OCI-LY3 (cell line): ENCODE measurements around the gene TYW1.
"Not testable (repeated sequence)": the region's sequence is repeated elsewhere in the genome, so short reads cannot be mapped to it uniquely, and the experiment has no call there.

Experiments used
- H2AFZ ChIP-seq: fragments of 200-600, 300-600 bp; shearing (Covaris generic); 2 replicates; pipeline ENCODE4 v1.6.0; 2014; ENCODE audit warnings: antibody characterized with exemption, low read depth, low read length
- H3K27ac ChIP-seq: fragments of 200-600, 300-600 bp; sonication (generic); 2 replicates; pipeline ENCODE4 v1.5.1; 2014; ENCODE audit warnings: mild to moderate bottlenecking, low read length, moderate library complexity, mixed read lengths
- H3K27me3 ChIP-seq: fragments of 200-600, 300-600 bp; sonication (generic); 2 replicates; pipeline ENCODE4 v1.6.1; 2014; ENCODE audit warnings: low read depth, low read length, mixed read lengths
- H3K36me3 ChIP-seq: fragments of 200-600, 300-600 bp; sonication (generic); replicated peaks from 2 replicates; pipeline ENCODE3; 2014; ENCODE audit warnings: low read depth, low read length, mixed read lengths
- H3K4me1 ChIP-seq: fragments of 300-600, 200-600 bp; sonication (generic); 2 replicates; pipeline ENCODE4 v1.6.1; 2014; ENCODE audit warnings: low read length, mixed read lengths
- H3K4me2 ChIP-seq: fragments of 200-600, 300-600 bp; sonication (generic); 2 replicates; pipeline ENCODE4 v1.6.1; 2014; ENCODE audit warnings: low read length, mixed read lengths
- H3K4me3 ChIP-seq: fragments of 300-600, 200-600 bp; sonication (generic); 2 replicates; pipeline ENCODE4 v1.5.1; 2014; ENCODE audit warnings: antibody characterized with exemption, mild to moderate bottlenecking, low read length, moderate library complexity
- H3K79me2 ChIP-seq: fragments of 300-600, 200-600 bp; shearing (Covaris generic); 2 replicates; pipeline ENCODE4 v1.6.1; 2014; ENCODE audit warnings: mild to moderate bottlenecking, low read length, mixed read lengths
- H3K9ac ChIP-seq: fragments of 300-600, 200-600 bp; shearing (Covaris generic); 2 replicates; pipeline ENCODE4 v1.6.0; 2014; ENCODE audit warnings: mild to moderate bottlenecking, low read length, moderate library complexity
- H3K9me3 ChIP-seq: fragments of 200-600, 300-600 bp; shearing (Covaris generic); 2 replicates; pipeline ENCODE4 v1.6.1; 2014; ENCODE audit warnings: low read length, mixed read lengths; ENCODE audit not compliant: insufficient read depth
- H4K20me1 ChIP-seq: fragments of 200-600, 300-600 bp; sonication (generic); 2 replicates; pipeline ENCODE4 v1.6.1; 2016; ENCODE audit warnings: low read length, mixed read lengths; ENCODE audit not compliant: insufficient read depth
- EZH2phosphoT487 ChIP-seq: fragments of 200-600 bp; shearing (Covaris generic); IDR thresholded peaks from 2 replicates; pipeline ENCODE4 v1.6.1; 2018; ENCODE audit warnings: antibody characterized with exemption, mixed run types, low read depth
- TF ChIP-seq, protein P1 (sequence below): fragments of 200-600, 300-600 bp; sonication (generic); IDR thresholded peaks from 2 replicates; pipeline ENCODE4 v1.5.1; 2014; ENCODE audit warnings: antibody characterized with exemption, low read length, low read depth

Gene TYW1

DNA sequence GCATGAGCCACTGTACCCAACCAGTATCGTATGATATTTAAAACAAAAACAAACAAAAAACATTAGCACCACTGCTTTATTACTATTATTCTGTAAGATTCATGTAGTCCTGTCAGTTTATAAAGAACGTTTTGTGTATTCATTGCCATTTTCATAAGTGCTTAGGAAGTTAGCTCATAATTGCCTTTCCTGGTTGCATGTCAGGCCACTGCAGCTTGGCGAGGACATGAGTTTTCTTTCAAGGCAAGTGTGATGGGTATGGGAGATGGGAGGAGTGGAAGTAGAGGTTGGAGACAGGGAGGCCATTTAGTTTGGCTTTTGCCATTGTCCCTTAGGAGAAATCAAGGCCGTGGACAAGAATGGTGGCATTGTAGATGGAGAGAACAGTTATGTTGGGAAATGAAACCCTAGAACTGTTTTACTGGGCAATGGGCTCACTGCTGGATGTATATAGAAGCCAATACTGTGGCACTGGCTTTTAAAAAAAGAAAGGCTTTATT lies 48.9 kb downstream of the TYW1 start:
- no peak overlapping the region for H3K4me3 ChIP-seq

DNA sequence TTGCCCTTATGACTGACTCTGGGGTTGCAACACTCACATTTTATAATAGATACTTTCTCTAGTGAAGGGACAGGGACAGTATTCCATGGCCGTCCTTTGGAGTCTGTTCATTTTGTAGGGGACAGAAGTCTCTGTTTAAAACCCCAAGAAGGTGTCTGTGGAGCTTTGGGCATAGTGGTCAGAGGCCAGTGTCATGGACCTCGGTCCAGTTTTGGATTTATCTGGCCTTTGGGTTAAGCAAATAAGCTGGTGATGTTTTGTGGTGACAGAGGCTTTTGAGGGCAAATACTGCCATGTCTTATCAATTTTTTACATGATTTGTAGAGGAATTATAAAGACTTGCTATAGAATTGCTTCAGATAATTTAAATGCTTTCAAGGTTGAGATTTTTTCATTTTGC lies 50.2 kb downstream of the TYW1 start:
- not testable (repeated sequence) for H3K4me2 ChIP-seq, H3K36me3 ChIP-seq, H3K9ac ChIP-seq, H3K27me3 ChIP-seq, H3K4me3 ChIP-seq, H3K79me2 ChIP-seq, H4K20me1 ChIP-seq, H3K27ac ChIP-seq, H3K4me1 ChIP-seq, H3K9me3 ChIP-seq, H2AFZ ChIP-seq

More for the DNA sequence above, 48.9 kb downstream of the TYW1 start:
- H3K27ac ChIP-seq: no peak overlapping the region
- H3K9me3 ChIP-seq: no peaks in the 10 kb centered on the region
- H3K9ac ChIP-seq: no peak overlapping the region
- no peak for TF ChIP-seq EZH2phosphoT487
- TF ChIP-seq, protein P1, sequence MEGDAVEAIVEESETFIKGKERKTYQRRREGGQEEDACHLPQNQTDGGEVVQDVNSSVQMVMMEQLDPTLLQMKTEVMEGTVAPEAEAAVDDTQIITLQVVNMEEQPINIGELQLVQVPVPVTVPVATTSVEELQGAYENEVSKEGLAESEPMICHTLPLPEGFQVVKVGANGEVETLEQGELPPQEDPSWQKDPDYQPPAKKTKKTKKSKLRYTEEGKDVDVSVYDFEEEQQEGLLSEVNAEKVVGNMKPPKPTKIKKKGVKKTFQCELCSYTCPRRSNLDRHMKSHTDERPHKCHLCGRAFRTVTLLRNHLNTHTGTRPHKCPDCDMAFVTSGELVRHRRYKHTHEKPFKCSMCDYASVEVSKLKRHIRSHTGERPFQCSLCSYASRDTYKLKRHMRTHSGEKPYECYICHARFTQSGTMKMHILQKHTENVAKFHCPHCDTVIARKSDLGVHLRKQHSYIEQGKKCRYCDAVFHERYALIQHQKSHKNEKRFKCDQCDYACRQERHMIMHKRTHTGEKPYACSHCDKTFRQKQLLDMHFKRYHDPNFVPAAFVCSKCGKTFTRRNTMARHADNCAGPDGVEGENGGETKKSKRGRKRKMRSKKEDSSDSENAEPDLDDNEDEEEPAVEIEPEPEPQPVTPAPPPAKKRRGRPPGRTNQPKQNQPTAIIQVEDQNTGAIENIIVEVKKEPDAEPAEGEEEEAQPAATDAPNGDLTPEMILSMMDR: no peak
- no peak overlapping the region for H3K4me2 ChIP-seq
- no peaks in the 10 kb centered on the region for H3K27me3 ChIP-seq
- no peak overlapping the region for H2AFZ ChIP-seq
- 0 out of 2 replicates have a peak, but pooled peaks cover 2% of the 10 kb centered on the region for H4K20me1 ChIP-seq
- no peaks in the 10 kb centered on the region for H3K79me2 ChIP-seq
- no peaks in the 10 kb centered on the region for H3K4me1 ChIP-seq
- no peaks in the 10 kb centered on the region for H3K36me3 ChIP-seq

DNA sequence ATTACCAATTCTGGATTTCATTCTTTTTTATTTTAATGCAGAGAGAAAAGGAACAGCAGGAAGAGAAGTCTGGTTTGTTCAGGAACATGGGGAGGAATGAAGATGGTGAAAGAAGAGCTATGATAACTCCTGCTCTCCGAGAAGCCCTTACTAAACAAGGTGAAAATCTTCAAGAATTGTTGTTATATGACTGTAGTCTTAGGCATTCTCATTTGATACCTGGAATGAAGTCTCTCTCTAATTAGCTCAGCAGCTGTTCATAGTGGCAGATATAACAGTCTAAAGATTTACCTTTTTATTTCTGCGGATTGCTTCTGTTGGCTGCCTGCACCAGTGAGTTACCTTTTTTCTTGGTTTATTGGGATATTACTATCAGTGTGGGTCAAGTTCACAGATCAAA lies 53.3 kb downstream of the TYW1 start:
- not testable (repeated sequence) for H3K27ac ChIP-seq, H3K9ac ChIP-seq, H3K4me3 ChIP-seq, H4K20me1 ChIP-seq, H3K79me2 ChIP-seq, H3K36me3 ChIP-seq, H3K4me1 ChIP-seq, H3K4me2 ChIP-seq, H2AFZ ChIP-seq, H3K27me3 ChIP-seq, H3K9me3 ChIP-seq

DNA sequence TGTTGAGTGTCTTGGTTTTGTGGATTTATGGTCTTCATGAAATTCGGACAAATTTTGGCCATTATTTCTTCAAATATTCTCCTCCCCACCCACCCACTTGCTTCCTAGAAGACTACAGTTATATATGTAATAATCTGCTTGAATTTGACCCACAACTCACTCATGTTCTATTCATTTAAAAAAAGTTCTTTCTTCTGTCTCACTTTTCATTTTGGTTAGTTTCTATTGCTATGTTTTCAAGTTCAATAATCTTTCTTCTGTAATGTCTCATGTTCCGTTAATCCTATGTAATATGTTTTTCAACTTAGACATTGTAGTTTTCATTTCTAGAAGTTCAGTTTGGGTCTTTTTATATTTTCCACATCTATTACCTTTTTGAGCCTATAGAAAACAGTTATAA lies 55.5 kb downstream of the TYW1 start:
- not testable (repeated sequence) for H3K4me3 ChIP-seq

DNA sequence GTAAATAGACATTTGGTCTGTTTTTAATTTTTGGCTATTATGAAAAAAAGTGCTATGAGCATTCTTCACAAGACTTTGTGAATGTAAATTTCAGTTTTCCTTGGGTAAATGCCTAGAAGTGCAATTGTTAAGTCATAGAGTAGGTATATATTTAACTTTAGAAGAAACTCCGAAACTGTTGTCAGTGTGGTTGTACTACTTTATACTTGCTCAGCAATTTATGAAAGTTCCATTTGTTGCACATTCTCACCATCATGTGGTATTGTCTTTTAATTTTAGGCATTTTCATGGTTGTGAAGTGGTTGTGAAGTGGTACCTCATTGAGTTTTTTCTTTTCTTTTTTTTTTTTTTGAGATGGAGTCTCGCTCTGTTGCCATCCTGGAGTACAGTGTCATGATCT lies 60.0 kb downstream of the TYW1 start:
- TF ChIP-seq EZH2phosphoT487: no peak
- Histone ChIP-seq H3K36me3 (no peaks in the 10 kb centered on the region), H4K20me1 (no peaks in the 10 kb centered on the region), H3K4me3 (no peak overlapping the region), H3K9me3 (no peaks in the 10 kb centered on the region), H3K27ac (no peak overlapping the region), H3K9ac (no peak overlapping the region), H3K27me3 (no peaks in the 10 kb centered on the region), H2AFZ (no peak overlapping the region), H3K79me2 (no peaks in the 10 kb centered on the region), H3K4me2 (no peak overlapping the region), H3K4me1 (no peaks in the 10 kb centered on the region)

More for the DNA sequence above, 55.5 kb downstream of the TYW1 start:
- not testable (repeated sequence) for H3K79me2 ChIP-seq, H3K27me3 ChIP-seq, H3K36me3 ChIP-seq, H4K20me1 ChIP-seq, H3K27ac ChIP-seq, H3K9ac ChIP-seq, H2AFZ ChIP-seq, H3K4me2 ChIP-seq, H3K9me3 ChIP-seq, H3K4me1 ChIP-seq

DNA sequence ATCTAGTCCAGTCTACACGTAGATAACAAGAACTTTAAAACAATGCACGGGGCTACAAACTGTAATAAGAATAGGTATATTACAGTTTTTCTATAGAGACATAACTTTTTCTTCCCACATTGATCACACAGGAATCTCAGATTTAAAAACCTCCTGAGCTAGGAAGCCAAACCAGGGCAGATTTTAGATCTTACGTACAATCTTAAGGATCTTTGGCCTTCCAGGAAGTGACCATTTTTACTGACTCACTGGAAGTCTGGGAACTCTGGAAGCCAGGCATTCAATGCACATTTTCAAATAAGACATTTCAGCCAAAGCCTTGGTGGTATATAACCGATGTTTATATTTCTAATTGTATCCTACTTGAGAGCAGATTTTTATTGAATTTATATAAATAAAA lies 64.7 kb downstream of the TYW1 start:
- H3K4me1 ChIP-seq, H3K79me2 ChIP-seq, H2AFZ ChIP-seq, H4K20me1 ChIP-seq, H3K36me3 ChIP-seq, H3K27ac ChIP-seq, H3K9me3 ChIP-seq, H3K27me3 ChIP-seq, H3K4me2 ChIP-seq, H3K4me3 ChIP-seq, H3K9ac ChIP-seq: not testable (repeated sequence)

DNA sequence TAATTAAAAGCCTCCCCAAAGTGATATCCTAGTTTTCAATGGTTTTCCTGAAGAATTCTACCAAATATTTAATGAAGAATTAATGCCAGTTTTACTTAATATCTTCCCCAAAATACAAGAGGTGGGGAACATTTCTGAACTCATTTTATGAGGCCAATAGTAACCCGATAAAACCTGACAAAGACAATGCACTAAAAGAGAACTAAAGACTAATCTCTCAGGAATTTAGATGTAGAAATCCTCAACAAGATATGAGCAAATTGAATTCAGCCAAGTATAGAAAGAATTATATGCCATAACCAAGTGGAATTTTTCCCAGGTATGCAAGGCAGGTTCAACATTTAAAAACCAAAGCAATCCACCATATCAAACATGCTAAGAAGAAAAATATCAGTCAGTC lies 66.2 kb downstream of the TYW1 start:
- H4K20me1 ChIP-seq, H3K4me2 ChIP-seq, H3K36me3 ChIP-seq, H2AFZ ChIP-seq, H3K27ac ChIP-seq, H3K4me3 ChIP-seq, H3K27me3 ChIP-seq, H3K9me3 ChIP-seq, H3K9ac ChIP-seq, H3K4me1 ChIP-seq, H3K79me2 ChIP-seq: not testable (repeated sequence)

DNA sequence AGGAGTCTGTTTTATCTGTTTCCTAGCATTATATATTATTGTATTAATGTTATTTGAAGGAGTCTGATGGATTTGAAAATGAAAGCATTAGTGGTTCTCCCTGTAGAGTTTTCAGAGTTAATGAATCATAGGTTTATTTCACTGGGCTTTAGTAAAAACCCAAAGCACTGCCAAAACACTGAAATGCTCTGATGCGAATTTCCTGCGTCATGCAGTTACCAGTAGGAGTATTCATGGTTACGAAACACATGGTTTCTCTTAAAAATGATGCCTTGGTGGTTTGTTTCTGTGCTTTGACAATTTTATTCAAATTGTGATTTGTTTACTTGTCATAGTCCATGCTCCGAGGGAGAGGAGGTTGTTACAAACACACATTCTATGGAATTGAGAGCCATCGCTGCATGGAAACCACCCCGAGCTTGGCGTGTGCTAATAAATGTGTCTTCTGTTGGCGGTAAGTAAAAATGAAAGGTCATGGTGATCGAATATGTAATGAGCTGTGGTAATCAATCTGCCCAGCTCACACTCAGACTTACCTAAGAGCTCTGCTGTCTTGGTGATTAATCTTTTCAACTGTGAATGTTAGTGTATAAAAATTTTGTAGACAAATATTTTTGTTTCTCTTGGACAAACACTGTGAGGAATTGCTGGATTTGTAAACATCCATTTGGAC lies 70.5 kb downstream of the TYW1 start:
- H3K79me2 ChIP-seq, H3K4me3 ChIP-seq, H2AFZ ChIP-seq, H3K27ac ChIP-seq, H3K27me3 ChIP-seq, H4K20me1 ChIP-seq, H3K4me2 ChIP-seq, H3K9me3 ChIP-seq, H3K36me3 ChIP-seq, H3K4me1 ChIP-seq, H3K9ac ChIP-seq: not testable (repeated sequence)

DNA sequence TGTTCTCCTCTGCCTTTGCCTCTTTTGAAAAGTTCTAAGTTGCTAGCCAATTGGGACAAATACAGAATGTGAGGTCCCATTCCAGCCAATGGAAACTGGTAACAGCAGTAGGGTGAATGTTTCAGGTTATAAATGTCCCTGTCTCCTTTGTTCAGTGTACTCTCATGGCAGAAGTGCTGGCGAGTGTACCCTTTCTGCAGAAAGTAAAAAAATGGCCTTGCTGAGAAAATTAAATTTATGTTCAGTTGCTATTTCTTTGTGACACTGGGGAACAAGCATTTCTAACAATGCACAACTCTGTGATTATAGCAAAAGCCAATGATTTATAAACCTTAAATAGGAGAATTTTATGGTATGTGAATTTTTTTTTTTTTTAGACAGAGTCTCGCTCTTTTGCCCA lies 79.5 kb downstream of the TYW1 start:
- H3K9ac ChIP-seq, H3K27me3 ChIP-seq, H3K4me2 ChIP-seq, H3K4me3 ChIP-seq, H3K9me3 ChIP-seq, H3K36me3 ChIP-seq, H4K20me1 ChIP-seq, H3K79me2 ChIP-seq, H3K4me1 ChIP-seq, H2AFZ ChIP-seq, H3K27ac ChIP-seq: not testable (repeated sequence)
